NCI-H2227 (cell line): Measurements from ENCODE around the gene METTL2A.
"Not testable (repeated sequence)": the region's sequence is repeated elsewhere in the genome, so short reads cannot be mapped to it uniquely, and the experiment has no call there.

Experiments
- DNase-seq: peaks from one replicate; lab custom pipeline; 2025; ENCODE audit not compliant: unreplicated experiment; lab: John Stamatoyannopoulos, UW

METTL2A gene

GRCh38 chr17:62471380-62471880 lies 47.7 kb downstream of the METTL2A start:
- not testable (repeated sequence) for DNase-seq

DNA sequence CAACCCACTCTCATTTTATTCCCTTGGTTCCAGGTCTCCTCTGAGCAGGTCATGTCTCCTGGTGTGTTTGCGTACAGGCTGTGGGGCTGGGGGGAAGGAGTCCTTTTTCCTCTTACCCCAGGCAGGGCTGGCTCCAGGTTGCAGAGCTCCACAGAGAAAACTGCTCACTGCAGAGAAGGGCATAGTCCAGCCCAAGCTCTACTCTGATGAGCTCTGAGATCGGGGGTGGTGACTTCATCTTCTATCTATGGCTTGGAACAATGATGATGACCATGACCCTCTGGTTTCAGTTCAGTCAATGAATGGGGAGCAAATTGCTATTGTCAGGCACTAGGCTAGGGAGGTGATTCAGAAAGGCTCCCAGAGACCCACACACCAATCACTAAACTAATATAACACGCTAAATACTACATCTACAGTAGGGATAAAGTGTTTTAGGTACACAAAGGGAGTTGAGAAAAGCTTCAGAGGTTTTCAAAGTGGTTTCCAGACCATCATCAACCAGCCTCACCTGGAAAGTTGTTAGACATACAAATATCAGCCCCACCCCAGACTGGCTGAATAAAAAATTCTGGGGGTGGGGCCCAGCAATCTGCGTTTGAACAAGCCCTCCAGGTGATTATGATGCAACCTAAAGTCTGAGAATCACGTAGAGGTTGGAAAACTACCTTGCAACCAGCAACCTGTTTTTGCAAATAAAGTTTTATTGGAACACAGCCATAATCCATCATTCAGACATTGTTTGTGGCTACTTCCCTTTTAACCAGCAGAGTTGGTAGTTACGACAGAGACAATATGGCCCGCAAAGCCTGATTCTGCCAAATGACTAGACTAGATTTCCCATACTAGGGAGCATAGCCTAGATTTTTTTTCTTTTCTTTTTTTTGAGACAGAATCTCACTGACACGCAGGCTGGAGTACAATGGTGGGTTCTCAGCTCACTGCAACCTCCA lies 49.6 kb downstream of the METTL2A start:
- DNase-seq = not testable (repeated sequence)

DNA sequence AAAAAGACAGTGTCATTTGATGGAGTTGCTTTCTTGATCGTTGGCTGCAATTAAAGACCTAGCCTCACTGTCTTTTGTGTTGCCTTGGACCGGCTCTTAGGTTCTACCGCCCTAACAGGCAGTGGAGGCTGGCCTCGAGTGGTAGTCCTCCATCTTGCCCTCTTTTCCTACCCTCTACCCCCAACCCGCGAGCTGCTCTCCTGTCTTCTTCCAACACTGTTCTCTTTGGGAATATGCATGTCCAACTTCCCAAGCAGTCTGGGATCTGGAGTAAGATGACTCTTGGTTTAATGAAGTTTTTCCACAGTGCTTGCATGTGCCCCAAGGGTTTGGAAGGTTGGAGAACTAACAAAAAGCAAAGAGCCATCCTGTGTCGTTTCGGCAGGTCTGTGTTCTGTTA lies 53.4 kb downstream of the METTL2A start:
- not testable (repeated sequence) for DNase-seq

GRCh38 chr17:62477718-62478408 lies 54.2 kb downstream of the METTL2A start:
- peak; percentile 52 for DNase-seq

GRCh38 chr17:62478424-62478879 lies 54.8 kb downstream of the METTL2A start, which contains the start of gene TLK2:
Gene TLK2 (plus strand): TSS chr17:62478825. CDS start chr17:62481126, 2,301 bp downstream.
- peak; percentile 92 for DNase-seq

GRCh38 chr17:62478880-62479638 lies 55.4 kb downstream of the METTL2A start:
- peak; percentile 33 for DNase-seq

DNA sequence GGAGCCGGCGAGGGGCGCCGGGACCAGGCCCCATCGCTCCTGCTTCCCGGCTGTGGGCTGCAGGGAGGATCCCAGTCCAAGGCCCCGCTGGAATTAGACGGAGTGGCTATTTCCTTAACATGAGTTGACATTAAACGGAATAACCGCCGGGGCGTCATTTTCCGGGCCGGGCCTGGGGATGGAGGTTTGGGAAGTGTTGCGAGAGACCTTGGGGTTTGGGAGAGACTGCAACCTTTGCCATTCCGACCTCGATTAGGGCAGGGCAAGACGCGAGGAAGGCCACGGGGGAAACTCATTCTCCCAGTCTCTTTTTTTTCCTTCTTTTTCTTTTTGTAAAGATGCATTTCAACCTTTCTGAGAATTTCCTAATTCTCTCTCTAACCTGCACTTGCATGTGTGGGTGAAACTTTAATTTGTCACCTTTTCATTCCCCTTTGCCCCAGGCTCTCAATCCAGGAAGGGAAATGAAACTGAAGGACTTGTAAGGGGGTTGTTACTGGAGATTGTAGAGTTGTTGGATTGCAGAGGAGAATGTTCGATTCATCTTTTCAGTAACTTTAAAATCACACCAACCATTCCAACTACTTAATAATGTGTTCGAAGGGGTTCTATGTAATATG lies 56.1 kb downstream of the METTL2A start:
- DNase-seq = not testable (repeated sequence)

GRCh38 chr17:62482553-62482952 lies 58.9 kb downstream of the METTL2A start:
- DNase-seq = not testable (repeated sequence)

DNA sequence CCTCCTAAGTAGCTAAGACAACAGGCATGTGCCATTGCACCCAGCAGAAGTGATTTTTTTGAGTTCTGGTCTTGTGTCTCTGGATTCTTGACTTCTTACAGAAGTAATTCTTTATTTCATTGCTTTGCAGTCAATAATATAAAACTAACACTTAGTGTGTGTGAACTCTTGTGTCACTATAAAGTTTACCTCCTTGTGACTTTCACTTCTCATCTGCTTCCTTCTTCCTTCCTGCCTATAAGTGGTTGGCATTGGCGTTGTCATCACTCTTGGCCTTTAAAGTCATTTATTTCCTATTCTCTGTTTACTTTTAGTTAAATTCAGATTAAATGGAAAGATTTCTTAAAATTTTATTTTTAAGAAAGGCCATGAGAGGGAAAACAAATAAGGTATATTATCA lies 67.3 kb downstream of the METTL2A start:
- not testable (repeated sequence) for DNase-seq

DNA sequence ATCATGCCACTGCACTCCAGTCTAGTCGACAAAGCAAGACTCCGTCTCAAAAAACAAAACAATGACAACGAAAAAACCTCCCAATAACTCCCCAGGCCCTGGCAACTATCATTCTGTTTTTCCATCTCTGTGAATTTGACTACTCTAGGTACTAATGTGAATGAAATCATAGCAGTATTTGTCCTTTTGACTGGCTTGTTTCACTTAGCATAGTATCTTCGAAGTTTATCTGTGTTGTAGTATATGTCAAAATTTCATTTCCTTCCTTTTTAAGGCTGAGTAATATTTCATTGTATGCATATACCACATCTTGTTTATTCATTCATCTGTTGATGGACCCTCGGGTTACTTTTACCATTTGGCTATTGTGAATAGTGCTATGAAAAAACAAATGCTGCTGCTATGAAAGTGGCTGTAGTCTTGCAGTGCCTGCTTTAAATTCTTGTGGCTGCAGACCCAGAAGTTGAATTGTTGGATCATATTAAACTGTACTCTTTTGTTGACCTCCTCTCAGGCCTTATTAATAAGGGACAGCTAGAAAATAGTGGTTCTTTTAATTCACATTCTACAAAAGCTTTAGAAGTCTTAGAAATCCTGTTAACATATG lies 69.5 kb downstream of the METTL2A start:
- not testable (repeated sequence) for DNase-seq

DNA sequence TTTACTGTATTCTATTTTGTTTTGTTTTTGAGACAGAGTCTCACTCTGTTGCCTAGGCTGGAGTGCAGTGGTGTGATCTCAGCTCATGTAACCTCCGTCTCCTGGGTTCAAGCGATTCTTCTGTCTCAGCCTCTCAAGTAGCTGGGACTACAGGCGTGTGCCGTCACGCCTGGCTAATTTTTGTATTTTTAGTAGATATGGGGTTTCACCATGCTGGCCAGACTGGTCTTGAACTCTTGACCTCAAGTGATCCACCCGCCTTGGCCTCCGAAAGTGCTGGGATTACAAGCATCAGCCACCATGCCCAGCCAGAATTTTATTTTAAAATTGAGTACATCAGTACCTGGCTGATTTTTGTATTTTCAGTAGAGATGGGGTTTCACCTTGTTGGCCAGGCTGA lies 70.4 kb downstream of the METTL2A start:
- not testable (repeated sequence) for DNase-seq

- DNase-seq = not testable (repeated sequence)
Observed at GRCh38 chr17:62496344-62496743, 72.6 kb downstream of the METTL2A start.

GRCh38 chr17:62498796-62499195 lies 75.1 kb downstream of the METTL2A start:
- not testable (repeated sequence) for DNase-seq
